Sigmoid colon (tissue), 7 donors: ENCODE measurements around the gene STARD9. TPM values are rescaled to one million over a fixed set of nuclear protein-coding genes. Genes with fewer than 3 reads are reported as not detected.
"Not testable (repeated sequence)": the region's sequence is repeated elsewhere in the genome, so short reads cannot be mapped to it uniquely, and the experiment has no call there.

ENCODE experiments used
- DNase-seq: peaks from one replicate; pipeline ENCODE4 v3.0.0-alpha.2; 2019
- H3K27ac ChIP-seq, 4 donors: fragments of 200-600 bp; sonication (generic); one replicate each; pipeline ENCODE4 v1.5.1; 2016 to 2019; ENCODE audit warnings: mild to moderate bottlenecking in 1 of 4
- H3K27me3 ChIP-seq, 3 donors: fragments of 200-600 bp; sonication (generic); one replicate each; pipeline ENCODE4 v1.5.1; 2019; ENCODE audit warnings: mild to moderate bottlenecking in 1 of 3
- H3K36me3 ChIP-seq, 4 donors: fragments of 200-600 bp; sonication (generic); one replicate each; pipeline ENCODE4 v1.5.1; 2016 to 2019
- H3K4me1 ChIP-seq, 4 donors: fragments of 200-600 bp; sonication (generic); one replicate each; pipeline ENCODE4 v1.5.1; 2017 to 2019
- H3K4me3 ChIP-seq, 4 donors: fragments of 200-600 bp; sonication (generic); one replicate each; pipeline ENCODE4 v1.5.1; 2017 to 2019; ENCODE audit warnings: mild to moderate bottlenecking in 2 of 4, moderate library complexity in 1 of 4
- H3K9me3 ChIP-seq, 4 donors: fragments of 200-600 bp in 3 of 4; sonication (generic) in 3 of 4; one replicate each; pipeline versions ENCODE4 v1.5.1 to v1.6.1; 2013 to 2019
- CTCF ChIP-seq, 4 experiments: fragments of 450-650 bp in 3 of 4; fragments of 200-600 bp in 1 of 4; IDR thresholded peaks; one replicate each; pipeline ENCODE4 v1.5.1; 2016 to 2019; ENCODE audit warnings: antibody characterized with exemption in 4 of 4, mild to moderate bottlenecking in 3 of 4, moderate library complexity in 2 of 4
- EP300 ChIP-seq, 4 donors: sonication (generic); formaldehyde crosslinking; IDR thresholded peaks; one replicate each; pipeline ENCODE4 v1.6.1; 2017; ENCODE audit warnings: antibody characterized with exemption in 4 of 4
- POLR2A ChIP-seq, 2 donors: fragments of 450-650 bp; IDR thresholded peaks; one replicate each; pipeline ENCODE4 v1.6.1; 2016; ENCODE audit warnings: antibody characterized with exemption in 2 of 2, mild to moderate bottlenecking in 2 of 2, moderate library complexity in 2 of 2
- POLR2AphosphoS5 ChIP-seq, 4 donors: sonication (generic); formaldehyde crosslinking; IDR thresholded peaks; one replicate each; pipeline ENCODE4 v1.6.1; 2017; ENCODE audit warnings: antibody characterized with exemption in 4 of 4
- WGBS, 2 donors: extraction: QIAGEN DNeasy Blood & Tissue Kit; methylation state at CpG; one replicate each; pipeline ENCODE4 v1.1.7; 2013; 5-methylcytosine and 5-hydroxymethylcytosine counted together
- intact Hi-C: fragments of 100-400 bp; cut with DNase I; formaldehyde crosslinking; loops from one replicate; pipeline ENCODE4 v1.15.1; 2023
- polyA plus RNA-seq, 3 donors: library from polyadenylated mRNA; stranded (reverse); fragments of 200-250 nt; gene quantifications; one replicate each; pipeline ENCODE4 v1.2.3, GENCODE V29; 2013
- total RNA-seq, 4 donors: library from RNA; depleted of rRNA; stranded (reverse); fragments of >200 nt; gene quantifications; one replicate each; pipeline ENCODE4 v1.1.0, GENCODE V29; 2016
- donor health status: healthy with polysubstance abuse.
- donor health status: Bipolar disorder and iron deficiency.
- donor health status: healthy.

The STARD9 gene
- total and polyA plus RNA-seq, 7 donors: 0.60 to 125 (median 36.4) TPM

- 92 to 96% methylated on average over 2 of the region's 2 CpGs for WGBS, 2 donors
- intact Hi-C loops: no loop called here
- DNase-seq: no peak
- TF ChIP-seq POLR2A (IDR thresholded peaks at IDR 0.05) (no peak), EP300 (IDR thresholded peaks at IDR 0.05) (no peak), POLR2AphosphoS5 (IDR thresholded peaks at IDR 0.05) (no peak), CTCF (IDR thresholded peaks at IDR 0.05) (no peak)
- Histone ChIP-seq H3K36me3 (peaks cover 0 to under 1% (median 0%) of the 10 kb centered on the region in 4 donors), H3K27ac (no peak overlapping the region), H3K27me3 (no peaks in the 10 kb centered on the region), H3K9me3 (peaks cover 0 to 7% (median 4%) of the 10 kb centered on the region in 4 donors), H3K4me3 (no peak overlapping the region), H3K4me1 (no peaks in the 10 kb centered on the region)
Observed at GRCh38 chr15:42759093-42759492, 183.7 kb downstream of the STARD9 start.

GRCh38 chr15:42760759-42761158 is 185.4 kb downstream of the STARD9 start:
- H3K27ac ChIP-seq: no peak overlapping the region
- H3K9me3 ChIP-seq: peaks cover 0 to 7% (median 4%) of the 10 kb centered on the region in 4 donors
- peaks cover 0 to 7% (median 0%) of the 10 kb centered on the region in 4 donors for H3K36me3 ChIP-seq
- intact Hi-C loops: no loop called here
- H3K4me1 ChIP-seq: no peaks in the 10 kb centered on the region
- TF ChIP-seq CTCF (IDR thresholded peaks at IDR 0.05): no peak
- no peak for TF ChIP-seq EP300 (IDR thresholded peaks at IDR 0.05)
- TF ChIP-seq POLR2A (IDR thresholded peaks at IDR 0.05): no peak
- no peak for TF ChIP-seq POLR2AphosphoS5 (IDR thresholded peaks at IDR 0.05)
- WGBS, 2 donors: 96 to 97% methylated on average over 1 of the region's 1 CpG
- no peak for DNase-seq
- no peaks in the 10 kb centered on the region for H3K27me3 ChIP-seq
- H3K4me3 ChIP-seq: no peak overlapping the region

- DNase-seq, H3K27me3 ChIP-seq, H3K9me3 ChIP-seq, H3K4me1 ChIP-seq, H3K36me3 ChIP-seq, H3K4me3 ChIP-seq, H3K27ac ChIP-seq, intact Hi-C loops: not testable (repeated sequence)
- WGBS, 2 donors: 86 to 92% methylated on average over 2 of the region's 2 CpGs
Observed at GRCh38 chr15:42761813-42762212, 186.4 kb downstream of the STARD9 start.

- H3K27ac ChIP-seq, DNase-seq, intact Hi-C loops, H3K36me3 ChIP-seq, H3K9me3 ChIP-seq, H3K27me3 ChIP-seq, H3K4me1 ChIP-seq, H3K4me3 ChIP-seq: not testable (repeated sequence)
- WGBS, 2 donors: 88 to 96% methylated on average over 16 of the region's 16 CpGs
Observed at GRCh38 chr15:42764154-42764731, 188.8 kb downstream of the STARD9 start.

GRCh38 chr15:42766109-42766508 is 190.7 kb downstream of the STARD9 start:
- WGBS, 2 donors: 96 to 98% methylated on average over 4 of the region's 4 CpGs
- intact Hi-C loops, H3K4me1 ChIP-seq, H3K9me3 ChIP-seq, H3K27ac ChIP-seq, H3K4me3 ChIP-seq, H3K27me3 ChIP-seq, H3K36me3 ChIP-seq, DNase-seq: not testable (repeated sequence)

Other genes with a start within 250 kb of the STARD9 start
- gene CAPN3, start 216.1 kb upstream of the STARD9 start, total RNA-seq: 10 to 100 TPM in 2 of 4 donors, 1 to 10 TPM in 2; 5.4 to 18.8 (median 8.6) TPM
- 10 to 100 TPM in 1 of 3 donors, 1 to 10 TPM in 2; 4.4 to 11.4 (median 5.4) TPM for gene CAPN3, start 216.1 kb upstream of the STARD9 start, polyA plus RNA-seq
- gene ZNF106, start 84.5 kb upstream of the STARD9 start, total RNA-seq: 100 to 1,000 TPM in 1 of 4 donors, 10 to 100 TPM in 3; 69.4 to 107 (median 82.3) TPM
- gene ZNF106, start 84.5 kb upstream of the STARD9 start, polyA plus RNA-seq: 10 to 100 TPM; 10.9 to 18.1 (median 13.2) TPM
- gene SNAP23, start 80.0 kb upstream of the STARD9 start, total RNA-seq: 10 to 100 TPM; 43.8 to 67.4 (median 57.9) TPM
- 100 to 1,000 TPM in 1 of 3 donors, 10 to 100 TPM in 2; 50.2 to 107 (median 76.9) TPM for gene SNAP23, start 80.0 kb upstream of the STARD9 start, polyA plus RNA-seq
- gene LRRC57, start 26.8 kb upstream of the STARD9 start, total RNA-seq: 10 to 100 TPM in 3 of 4 donors, 1 to 10 TPM in 1; 9.2 to 24.6 (median 11.4) TPM
- 10 to 100 TPM in 2 of 3 donors, 1 to 10 TPM in 1; 8.4 to 16.4 (median 11.5) TPM for gene LRRC57, start 26.8 kb upstream of the STARD9 start, polyA plus RNA-seq
- gene HAUS2, start 26.8 kb upstream of the STARD9 start, total RNA-seq: 10 to 100 TPM; 18.3 to 24.6 (median 20.1) TPM
- 10 to 100 TPM; 11.1 to 15.1 (median 12.6) TPM for gene HAUS2, start 26.8 kb upstream of the STARD9 start, polyA plus RNA-seq
- gene CDAN1, start 161.5 kb downstream of the STARD9 start, total RNA-seq: 10 to 100 TPM in 1 of 4 donors, 1 to 10 TPM in 3; 7.6 to 11.4 (median 9.8) TPM
- gene CDAN1, start 161.5 kb downstream of the STARD9 start, polyA plus RNA-seq: 1 to 10 TPM; 1.2 to 8.0 (median 3.0) TPM